ENCODE results near the gene DGKE.

DGKE gene

DNA sequence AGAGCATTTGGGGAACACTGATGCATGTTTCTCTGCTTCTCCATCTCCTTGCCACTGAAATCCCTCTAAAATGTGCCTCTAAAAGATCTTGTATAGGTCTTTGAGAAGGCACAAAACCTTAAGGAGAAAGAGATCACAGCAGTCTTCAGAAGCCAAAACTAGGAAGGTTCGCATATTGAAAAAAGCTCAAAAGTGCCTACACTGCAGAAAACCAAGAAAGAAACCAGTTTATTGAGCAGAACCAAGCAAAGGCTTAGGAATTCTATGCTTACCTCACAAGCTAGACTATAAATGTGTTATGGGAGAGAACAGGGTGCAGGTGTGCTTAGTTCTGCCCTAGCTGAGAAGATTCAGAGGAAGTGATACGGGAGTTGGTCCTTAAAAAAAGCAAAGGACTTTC, 16.6 kb downstream of the DGKE start:
- no peak for DNase-seq

DNA sequence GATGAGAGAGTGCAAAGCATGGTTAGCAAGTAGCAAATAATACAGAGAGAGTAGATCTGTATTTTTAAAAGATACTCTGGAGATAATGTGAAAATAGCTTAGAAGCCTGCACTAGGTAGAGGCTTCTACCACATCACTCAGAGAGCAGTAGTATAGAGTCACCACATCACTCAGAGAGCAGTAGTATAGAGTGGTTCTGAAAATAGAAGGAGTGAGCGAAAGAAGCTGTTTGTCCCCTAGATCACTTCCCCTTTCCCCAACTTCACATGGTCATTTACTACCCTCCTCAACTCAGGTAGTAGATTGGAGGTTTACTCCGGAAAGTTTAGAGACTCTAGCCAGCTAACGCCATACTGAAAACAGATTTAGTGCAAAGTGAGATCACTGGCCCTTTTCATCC, 17.1 kb downstream of the DGKE start:
- DNase-seq = no peak

DNA sequence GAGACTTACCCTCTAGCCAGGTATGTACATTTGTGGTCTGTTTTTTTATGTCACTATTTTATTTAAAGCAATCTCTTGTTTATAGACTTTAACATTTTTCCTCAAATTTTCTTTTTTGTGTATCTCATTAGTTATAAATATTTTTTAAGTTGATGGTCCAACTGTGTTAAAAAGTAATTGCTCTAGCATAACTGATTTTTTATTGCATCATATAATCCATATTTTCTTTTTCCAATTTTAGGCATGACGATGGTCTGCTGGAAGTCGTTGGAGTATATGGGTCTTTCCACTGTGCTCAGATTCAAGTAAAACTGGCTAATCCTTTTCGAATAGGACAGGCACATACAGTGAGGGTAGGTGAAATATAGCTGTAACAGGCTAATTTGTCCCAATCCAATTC, 27.9 kb downstream of the DGKE start:
- no peak for DNase-seq

DNA sequence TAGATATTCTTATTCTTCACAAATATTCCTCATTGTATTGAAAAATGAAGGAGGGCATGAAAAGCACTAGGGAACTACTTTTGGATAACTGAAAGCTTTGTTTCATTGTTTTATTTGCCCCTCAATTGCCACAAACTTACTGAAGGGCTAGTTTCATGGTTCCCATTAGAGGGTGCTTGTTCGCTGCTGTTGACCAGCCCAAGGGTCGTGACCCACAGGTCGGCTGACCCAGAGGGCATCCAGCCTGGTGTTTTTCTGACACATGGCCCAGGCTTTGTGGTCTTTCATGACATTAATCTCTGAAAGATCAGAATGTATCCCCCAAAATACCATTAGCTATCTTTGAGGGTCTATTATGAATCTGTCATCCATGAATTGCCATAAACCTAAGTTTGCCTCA, 30.0 kb downstream of the DGKE start:
- no peak for DNase-seq

DNA sequence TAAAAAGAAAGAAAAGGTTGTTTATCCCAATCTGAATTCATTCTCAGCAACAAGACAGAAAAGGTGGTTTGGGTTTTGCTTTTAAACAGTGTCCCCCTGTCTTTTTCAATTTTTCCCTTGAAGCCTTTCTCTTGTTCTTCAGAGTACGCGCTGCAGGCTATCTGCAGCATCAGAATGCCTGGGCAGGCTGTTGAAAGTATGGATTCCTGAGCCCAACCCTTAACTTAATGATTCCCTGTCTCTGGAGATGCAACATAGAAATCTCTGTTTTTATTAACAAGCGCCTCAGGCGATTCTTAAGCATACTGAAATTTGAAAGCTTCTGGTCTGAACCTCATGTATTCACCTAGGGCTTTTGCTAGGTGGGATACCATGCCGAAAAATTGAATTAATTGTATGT, 32.1 kb downstream of the DGKE start:
- no peak for DNase-seq

DNA sequence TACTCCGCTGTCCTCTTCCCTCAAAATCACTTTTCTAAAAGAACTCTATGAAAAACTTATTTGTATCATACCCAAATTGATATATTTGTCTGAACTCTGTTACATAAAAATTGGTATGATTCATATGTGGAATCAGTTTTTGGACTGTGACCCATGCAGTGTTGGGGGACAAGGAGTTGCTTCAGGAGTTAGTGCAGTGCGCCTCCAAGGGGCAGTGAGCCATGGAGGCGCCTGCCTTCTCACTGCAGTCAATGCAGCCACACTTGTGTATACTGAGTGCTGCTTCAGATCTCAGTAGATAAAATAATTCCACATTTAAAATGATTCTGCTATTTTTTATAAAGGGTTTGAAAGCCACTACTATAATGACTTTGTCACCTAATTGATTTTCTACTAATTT, 32.5 kb downstream of the DGKE start:
- DNase-seq = no peak

DNA sequence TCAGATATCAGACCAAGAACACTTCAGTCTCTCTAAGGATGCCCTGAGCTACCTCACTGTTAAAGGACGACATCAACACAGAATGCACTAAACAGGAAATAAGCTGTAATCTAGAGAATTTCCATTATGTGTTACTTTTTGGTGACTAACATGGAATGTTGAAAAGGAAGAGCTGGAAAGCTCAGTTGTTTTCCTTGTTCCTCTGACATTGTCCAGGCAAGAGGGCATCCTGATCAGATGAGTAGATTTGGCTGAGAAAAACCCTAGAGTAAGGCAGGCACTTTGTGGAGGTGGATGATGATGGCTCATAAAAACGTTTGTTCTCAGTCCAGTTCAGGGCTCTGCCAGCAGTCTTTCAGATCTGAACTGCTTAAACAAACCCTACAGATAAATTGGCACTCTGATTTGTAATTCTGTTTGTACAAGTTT, 34.0 kb downstream of the DGKE start:
- no peak for DNase-seq

DNA sequence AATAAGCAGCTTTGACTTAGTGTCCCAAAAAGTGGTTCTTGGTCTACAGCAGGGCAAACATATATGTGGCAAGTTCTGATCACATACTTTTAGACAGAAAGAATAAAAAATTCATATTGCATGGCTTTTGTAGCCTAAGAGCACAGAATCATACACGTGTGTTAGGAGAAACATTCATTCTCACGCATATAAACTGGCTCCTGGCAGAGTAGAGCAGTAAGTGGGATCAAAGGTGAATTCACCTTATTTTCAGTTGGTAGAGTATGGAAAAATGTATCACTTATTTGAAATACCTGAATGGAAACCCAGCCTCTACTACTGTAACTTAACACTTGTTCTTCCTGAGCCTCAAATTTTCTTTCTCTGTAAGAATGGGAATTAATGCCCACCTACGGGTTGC, 34.8 kb downstream of the DGKE start:
- no peak for DNase-seq

DNA sequence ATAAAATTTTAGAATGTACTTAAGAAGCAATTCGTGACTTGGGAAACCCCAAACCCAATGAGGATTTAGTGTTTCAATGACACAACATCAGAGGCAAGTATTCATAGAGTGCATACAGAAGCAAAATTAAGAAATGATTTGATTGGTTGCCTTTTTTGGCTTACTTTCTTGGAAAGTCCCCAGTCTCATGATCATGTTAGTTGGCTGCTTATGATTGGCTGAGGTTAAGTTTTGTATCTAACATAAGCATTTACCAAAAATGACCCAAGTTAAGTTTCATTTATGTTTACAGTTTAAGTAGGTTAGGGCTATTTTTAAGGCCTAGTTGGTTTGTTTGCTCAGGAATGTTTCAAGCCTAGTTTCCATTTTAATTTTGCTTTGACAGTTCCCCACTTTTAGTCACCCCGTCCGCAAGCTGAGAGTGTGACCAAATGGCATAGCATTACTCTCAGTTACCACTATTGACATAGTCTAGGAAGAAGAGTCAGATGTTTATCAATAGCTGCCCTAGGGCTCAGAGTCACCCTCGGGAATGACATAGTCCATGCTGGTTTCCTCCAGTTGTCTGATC, 36.2 kb downstream of the DGKE start:
- peak in 1 of 4 experiments; percentile 44 for DNase-seq

DNA sequence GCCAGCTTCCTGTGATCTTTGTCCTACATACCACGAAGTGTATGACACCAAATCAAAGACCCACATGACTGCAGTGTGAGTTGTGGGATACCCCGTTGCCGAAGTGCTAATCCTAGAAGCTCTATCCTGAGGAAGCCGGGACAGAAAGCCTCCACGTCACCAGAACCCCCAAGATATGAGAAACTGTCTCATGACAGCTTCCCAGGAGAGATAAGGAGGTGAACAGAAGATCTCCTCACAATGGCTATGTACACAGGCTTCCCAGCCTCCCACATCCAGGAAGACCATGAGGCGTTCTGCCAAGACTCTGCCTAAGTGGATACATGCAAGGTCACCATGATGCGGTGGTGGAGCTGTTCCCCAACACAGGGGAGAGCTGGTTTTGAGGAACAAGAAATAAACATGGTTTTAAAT, 42.8 kb downstream of the DGKE start:
- DNase-seq = peak in 3 of 4 experiments; percentile 17 to 24 (median 18)

DNA sequence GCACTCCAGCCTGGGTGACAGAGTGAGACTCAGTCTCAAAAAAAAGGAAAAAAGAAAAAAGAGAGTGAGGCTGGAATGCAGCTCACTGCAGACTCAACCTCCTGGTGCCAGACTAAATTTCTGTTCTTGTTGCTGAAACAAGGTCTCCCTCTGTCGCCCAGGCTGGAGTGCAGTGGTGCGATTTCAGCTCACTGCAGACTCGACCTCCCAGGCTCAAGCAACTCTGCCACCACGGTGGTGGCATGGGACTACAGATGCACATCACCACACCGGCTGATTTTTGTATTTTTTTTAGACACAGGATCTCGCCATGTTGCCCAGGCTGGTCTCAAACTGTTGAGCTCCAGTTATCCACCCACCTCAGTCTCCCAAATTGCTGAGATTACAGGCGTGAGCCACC, 45.3 kb downstream of the DGKE start:
- no peak for DNase-seq

DNA sequence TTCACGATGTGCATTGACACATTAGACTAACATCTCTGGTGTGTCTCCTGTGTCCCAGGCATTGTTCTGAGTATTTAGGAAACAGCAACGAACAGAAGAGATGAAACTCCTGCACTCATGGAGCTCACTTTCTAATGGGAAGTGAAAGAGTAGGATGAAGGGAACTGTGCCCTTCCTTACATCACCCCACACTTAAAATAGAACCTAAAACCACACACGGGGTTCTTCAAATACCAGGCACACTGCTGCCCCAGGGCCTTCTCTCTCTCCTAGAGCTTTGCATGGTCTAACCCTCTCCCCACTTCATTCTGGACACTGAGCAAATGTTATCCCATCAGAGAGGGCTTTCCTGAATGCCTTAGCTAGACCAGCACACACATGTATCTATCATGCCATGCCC, 46.2 kb downstream of the DGKE start:
- peak; percentile 48 to 74 (median 60) for DNase-seq

DNA sequence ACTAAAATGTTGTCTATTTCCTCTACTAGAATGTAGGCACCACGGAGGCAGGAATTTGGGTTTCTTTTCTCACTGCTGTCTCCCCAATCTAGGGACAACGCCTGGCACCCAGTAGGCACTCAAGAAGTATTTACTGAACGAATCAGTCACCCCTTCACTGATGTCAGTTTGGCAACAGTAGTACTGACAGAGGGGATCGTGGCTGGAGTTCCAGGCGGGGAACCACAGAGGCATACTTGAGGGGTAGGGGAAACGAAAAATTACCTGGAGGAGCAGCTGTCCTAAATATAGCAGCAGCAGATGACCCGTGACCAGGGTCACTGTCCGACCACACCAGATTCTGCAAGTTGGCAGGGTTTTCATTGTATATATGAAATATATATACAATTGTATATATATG, 46.6 kb downstream of the DGKE start:
- no peak for DNase-seq

DNA sequence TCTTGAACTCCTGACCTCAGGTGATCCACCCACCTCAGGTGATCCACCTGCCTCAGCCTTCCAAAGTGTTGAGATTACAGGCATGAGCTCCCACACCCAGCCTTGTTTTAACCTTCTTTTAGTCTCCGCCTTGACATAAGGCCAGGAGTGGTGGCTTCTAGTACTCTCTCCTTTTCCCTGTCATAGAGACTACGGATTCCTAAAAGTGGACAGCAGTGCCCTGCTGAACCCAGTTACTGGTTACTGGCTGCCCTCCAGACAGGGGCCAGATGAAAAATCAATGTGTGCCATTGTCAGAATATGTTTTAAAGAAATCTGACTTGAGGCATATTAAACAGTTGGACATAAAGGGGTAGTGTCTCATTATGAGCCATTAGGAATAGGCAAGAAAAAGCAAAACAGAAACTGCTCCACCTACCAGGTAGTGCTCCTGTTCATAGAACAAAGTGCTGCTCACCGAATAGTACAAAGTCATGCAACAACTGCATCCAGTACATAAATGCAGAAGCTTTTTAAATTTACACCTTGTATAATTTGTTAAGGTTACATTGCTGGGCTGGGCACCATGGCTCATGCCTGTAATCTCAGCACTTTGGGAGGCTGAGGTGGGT, 47.8 kb downstream of the DGKE start:
- no peak for DNase-seq

DNA sequence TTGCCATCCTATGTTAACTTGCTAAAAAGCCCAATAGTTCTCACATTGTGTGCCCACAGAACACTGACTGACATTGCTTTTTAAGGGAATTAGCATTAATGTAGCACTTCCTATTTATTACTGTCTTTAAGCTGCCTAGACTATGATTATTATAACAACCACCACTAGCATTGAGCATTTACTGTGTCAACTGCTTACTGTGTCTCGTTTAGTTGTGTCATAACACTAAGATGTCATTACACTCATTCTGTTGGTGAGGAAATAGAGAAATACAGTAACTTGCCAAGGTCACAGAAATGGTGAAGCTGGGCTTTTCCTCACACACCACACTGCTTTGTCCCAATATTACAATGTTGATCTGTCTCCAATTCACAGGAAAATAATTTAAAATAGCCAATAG, 49.7 kb downstream of the DGKE start:
- DNase-seq = peak in 3 of 4 experiments; percentile 13 to 60 (median 53)

DNA sequence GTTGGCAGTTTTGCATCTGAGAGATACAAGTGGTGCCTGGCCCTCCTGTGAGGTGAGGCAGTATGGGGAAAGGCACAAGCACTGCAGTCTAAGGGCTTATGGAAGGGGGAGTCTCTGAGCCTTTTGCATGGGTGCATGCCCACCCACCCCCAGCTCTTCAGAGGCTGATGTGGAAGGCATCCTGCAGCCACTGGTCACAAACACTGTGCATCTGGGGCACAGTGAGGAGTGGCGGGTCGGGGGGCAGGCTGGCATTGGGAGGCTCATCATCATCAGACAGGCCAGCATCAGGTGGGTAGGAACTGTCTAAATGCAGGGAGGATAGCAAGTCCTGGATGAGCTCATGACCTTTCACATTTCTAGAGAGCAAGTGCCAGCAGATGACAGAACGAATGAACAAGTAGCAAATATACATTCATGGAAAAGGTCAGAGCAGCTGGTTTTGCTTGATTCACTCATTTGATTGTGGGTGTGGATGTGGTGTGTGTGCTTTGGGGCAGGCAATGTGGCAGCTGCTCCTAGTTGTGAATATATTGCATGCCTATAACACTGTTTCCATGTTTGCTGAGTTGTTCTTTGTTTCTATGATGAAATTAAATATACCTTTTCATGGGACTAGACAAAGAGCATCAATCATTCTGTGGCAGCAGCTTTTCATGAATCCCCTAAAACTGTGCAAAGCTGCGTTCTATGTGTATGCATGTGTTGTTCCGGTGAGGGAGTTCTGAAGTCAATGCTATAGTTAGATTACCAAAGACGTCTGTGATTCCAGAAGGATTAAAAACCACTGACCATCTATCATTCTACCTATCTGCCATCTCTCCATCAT, 50.7 kb downstream of the DGKE start:
- no peak for DNase-seq

DNA sequence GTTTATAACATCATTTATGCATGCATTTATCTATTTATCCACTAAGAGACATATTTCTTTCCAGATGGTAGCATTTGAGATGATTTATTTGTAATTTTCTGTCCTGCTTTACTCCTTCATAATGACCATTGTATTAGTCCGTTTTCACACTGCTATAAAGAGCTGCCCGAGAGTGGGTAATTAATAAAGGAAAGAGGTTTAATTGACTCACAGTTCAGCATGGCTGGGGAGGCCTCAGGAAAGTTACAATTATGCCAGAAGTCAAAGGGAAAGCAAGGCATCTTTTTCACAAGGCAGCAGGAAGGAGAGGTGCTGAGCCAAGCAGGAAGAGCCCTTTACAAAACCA, 51.3 kb downstream of the DGKE start:
- DNase-seq = peak in 3 of 4 experiments; percentile 11 to 33 (median 32)

DNA sequence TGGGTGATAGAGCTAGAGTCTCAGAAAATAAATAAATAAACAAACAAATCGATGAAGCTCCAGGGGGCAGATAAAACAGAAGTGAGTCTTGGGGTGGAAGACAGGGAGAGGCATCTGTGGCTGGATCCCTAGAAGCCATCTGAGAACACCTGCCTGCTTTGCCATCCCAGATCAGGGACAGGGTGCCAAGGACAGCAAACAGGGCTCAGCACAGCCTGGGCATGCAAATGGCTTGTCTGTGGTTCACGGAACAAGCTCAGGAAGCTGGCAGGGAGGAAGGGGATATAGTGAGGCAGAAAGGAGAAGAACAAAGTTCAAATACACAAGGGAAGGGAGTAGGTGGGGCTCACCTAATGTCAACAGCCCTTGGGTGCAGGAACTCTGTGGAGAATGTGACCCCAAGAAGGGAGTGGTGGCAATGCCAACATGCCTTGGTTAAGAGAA, 52.4 kb downstream of the DGKE start:
- DNase-seq = no peak

DNA sequence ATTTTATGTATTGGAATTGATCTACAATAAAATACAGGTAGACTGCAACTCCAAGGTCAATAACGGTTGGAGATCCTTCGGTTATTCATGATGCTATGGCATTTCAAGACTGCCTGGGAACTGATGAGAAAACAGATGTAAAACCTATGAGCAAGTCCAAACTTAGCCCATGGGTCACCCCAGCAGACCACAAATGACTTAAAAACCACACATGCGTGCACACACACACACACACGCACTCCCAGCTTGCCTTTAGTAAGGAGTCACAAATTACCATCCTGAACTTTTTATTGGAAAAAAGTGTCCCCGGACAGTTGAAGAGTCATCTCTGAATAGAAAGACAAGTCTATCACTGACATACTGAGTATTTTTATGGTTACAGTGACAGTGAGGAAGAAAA, 53.2 kb downstream of the DGKE start:
- no peak for DNase-seq

DNA sequence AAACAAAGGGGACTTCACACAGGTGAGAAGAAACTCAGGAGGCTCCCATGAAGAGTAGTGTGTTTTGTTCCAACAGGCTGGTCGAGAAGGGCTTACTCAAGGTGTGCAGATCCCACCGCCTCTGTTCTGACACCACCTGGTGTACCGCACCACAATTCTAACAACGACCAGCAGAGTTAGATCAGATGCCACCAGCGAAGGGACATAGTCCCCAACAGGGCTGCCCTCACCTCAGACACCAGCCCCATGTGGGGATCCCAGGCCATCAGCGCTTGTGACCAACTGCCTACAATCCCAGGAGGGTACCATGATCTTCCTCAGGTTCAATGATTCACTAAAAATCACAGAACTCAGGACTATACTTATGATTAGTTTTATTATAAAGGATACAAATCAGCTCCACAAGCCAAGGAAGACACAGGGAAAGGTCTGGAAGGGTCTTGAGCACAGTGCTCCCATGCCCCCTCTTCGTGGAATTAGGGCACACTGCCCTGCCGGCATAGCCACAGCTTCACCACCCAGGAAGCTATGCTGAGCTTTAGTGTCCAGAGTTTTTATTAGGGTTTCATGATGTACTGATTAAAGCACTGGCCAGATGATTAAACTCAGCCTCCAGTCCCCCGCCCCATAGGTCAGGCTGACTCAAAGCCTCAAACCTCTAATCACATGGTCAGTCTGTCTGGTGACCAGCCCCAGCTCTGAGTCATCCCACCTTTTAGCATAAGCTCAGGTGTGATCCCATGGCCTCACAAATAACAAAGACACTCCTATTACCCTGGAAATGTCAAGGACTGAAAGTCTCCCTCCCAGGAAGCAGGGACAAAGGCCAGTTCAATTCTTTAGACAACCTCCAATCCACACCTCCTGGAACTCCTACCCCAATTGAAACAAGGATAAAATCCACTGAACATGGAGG, 53.9 kb downstream of the DGKE start:
- no peak for DNase-seq

DNA sequence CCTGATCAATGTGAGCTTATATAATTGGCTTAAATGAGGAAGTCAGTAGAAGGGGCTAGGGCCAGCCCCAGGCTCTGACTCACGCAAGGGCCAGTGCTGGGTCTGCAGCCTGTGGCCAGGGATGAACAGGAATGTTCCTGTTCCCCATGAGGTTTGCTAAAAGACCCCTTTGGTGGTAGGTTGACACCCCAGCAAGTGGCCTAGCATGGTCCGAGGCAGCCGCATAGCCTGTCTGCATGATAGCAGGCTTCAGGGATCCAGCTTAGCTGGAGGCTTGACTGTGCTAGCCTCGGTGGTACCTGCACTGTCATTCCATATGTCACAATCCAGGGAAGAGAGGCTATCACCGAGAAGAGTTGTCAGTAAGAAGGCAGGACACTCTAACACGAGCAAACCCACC, 56.4 kb downstream of the DGKE start:
- DNase-seq = no peak

DNA sequence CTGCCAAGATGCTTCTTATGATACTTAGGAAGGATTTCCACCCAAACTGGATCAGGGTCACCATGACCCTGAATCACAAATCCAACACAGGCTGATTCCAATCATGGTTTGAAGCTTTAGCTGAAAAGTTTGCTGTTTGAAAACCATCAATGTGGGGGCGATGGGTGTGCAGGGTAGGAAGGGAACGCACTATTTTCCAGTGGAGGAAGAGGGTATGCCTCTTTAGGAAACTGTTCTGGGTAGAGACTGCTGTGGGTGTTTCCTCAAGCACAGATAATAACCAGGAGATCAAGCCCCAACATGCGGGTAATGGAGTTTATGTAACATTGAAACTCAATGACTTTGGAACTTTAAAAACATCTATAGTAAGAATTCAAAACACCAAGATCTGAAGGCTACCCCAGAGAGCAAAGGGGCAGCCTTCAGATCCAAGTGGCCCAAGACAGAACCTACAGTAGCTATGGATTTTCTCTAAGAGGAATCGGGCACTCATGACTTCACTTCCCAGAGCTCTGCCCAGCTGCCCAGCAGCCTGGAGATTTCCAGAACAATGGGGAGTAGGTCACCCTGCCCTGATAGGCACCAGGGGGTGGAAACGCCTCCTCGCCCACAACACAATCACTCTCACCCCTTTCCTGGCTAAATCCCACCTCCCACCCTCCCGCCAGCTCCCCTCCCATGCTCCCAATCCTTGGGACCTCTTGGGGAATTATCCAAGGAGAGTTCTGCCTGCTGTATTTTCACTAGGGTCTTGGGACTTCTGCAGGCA, 57.1 kb downstream of the DGKE start:
- no peak for DNase-seq

Measured in suppressor macrophage (primary cell).